Activated CD8-positive, alpha-beta memory T cell treated with anti-CD3 and anti-CD28 coated beads for 24 hours (primary cell): ENCODE measurements around the gene HOXB8.

Source experiments
- DNase-seq: peaks from one replicate; pipeline ENCODE4 v3.0.0-alpha.2; 2020

HOXB8 gene

DNA sequence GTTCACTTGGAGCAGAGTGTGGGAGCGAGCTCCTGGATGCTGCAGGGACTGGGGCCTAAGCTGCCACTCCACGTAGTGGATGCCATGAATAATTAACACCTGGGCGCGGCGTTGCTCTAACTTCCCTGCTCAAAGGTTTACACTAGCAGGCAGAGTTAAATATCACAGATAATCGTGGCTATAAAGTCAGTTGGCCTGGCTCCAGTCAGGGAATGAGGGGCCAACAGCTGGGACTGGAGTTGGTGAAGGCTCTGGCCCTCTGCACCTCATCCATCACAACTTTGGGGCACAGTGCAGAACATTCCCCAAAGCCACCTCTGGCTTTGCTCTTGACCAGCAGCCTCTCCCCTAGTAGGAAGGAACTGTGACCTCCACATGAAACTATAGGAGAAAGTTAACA is 47.9 kb downstream of the HOXB8 start:
- DNase-seq = no peak

DNA sequence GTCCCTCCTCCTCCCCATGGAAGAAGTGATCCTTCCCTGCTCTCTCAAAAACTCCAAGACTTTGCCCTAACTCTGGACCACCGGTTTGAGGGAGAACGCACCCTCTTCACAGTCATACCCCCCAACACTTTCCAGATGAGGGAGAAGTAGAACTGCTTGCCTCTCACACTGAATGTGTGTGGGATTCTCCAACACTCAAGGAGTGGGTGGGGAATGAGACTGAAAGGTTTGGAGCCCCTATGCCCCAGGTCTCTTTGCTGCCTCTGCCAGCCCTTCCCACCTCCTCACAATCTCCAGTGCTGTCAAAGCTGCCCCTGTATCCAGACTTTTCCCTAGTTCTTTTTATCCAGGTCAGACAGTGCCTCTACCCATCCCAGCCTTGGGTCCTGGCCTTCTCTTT is 48.4 kb downstream of the HOXB8 start:
- no peak for DNase-seq

- DNase-seq = no peak
These were observed 49.0 kb downstream of the HOXB8 start for GRCh38 chr17:48565925-48566710.

DNA sequence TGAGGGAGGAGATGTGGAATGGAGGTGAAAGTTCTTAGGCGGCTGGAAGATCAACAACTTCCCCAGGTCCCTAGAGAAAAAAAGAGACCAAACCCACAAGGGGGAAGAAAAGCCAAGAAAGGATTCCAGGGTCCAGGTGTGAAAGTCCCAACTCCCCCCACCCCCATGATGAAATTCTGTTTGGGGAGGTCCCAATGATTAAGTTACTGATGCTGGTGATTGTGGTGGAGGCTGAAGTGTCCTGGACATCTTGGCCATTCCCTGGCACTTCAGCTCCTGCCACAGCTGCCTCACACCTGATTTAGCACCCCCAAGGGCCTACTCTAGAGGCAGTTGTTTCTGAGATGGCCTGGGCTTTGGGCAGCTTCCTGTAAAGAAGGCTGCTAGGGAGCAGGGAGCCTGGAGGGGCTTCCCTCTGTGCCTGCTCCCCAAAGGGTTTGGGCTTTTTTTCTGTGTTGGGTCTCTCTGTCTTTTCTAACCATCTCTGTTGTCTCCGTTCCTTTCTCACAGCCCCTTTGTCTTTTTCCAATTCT is 50.0 kb downstream of the HOXB8 start:
- DNase-seq = no peak

GRCh38 chr17:48564188-48565021 is 50.7 kb downstream of the HOXB8 start:
- DNase-seq = no peak

GRCh38 chr17:48563867-48564187 is 51.3 kb downstream of the HOXB8 start:
- DNase-seq = no peak

- DNase-seq = no peak
These were observed 51.7 kb downstream of the HOXB8 start for GRCh38 chr17:48563385-48563838.

DNA sequence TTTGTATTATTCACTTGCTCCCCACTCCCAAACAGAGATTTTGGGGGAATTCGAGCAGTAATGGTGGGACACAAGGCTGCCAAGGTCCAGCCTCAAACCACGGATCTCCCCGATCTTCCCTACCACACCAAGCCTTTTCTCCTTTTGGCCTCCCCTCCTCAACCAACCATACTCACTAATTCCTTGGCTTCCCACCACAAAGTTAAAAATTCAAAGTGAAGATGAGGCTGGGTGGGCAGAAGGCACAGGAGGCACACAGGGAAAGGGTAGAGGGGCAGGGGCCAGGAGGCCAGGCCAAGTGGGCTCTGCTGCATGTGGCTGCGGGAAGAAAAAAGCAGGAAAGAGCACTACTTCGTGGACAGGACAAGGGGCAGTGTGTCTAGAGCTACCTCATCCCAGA is 52.2 kb downstream of the HOXB8 start:
- no peak for DNase-seq
